Body of pancreas (tissue), 4 donors: ENCODE data around the gene SPEM2.
A peak's percentile ranks its signal among the peaks of the same experiment; 100 is the strongest.

Experiments used
- POLR2A ChIP-seq, 3 donors: fragments of 450-650 bp; IDR thresholded peaks; one replicate each; pipeline ENCODE4 v1.6.1; 2016; ENCODE audit warnings: antibody characterized with exemption in 3 of 3, mild to moderate bottlenecking in 2 of 3
- TF ChIP-seq, protein P1 (sequence below), 7 experiments: fragments of 450-650 bp in 4 of 7; fragments of 200-600 bp in 3 of 7; sonication (generic) in 3 of 7; IDR thresholded peaks; one replicate each; pipeline ENCODE4 v1.5.1; 2016 to 2019; ENCODE audit warnings: antibody characterized with exemption in 7 of 7

DNA sequence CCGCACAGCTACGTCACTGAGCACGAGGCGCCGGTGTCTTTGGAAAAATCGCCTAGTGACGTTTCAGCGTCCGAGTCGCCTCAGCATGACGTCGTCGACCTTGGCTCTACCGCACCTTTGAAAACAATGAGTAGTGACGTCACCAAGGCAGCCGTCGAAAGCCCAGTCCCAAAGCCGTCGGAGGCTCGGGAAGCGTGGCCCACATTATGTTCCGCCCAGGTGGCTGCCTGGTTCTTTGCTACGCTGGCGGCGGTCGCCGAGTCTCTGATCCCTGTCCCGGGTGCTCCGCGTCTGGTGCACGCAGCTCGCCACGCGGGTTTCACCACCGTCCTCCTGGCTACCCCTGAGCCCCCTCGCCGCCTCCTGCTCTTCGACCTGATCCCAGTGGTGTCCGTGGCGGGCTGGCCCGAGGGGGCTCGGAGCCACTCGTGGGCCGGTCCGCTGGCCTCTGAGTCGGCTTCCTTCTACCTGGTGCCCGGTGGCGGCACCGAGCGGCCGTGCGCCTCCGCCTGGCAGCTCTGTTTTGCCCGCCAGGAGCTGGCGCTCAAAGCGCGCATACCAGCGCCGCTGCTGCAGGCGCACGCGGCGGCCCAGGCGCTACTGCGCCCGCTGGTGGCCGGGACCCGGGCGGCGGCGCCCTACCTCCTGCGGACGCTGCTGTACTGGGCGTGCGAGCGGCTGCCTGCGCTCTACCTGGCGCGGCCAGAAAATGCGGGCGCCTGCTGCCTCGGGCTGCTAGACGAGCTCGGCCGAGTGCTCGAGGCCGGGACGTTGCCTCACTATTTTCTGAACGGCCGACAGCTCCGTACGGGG is 11.3 kb downstream of the SPEM2 start:
- peak; percentile 72 to 90 (median 89) for TF ChIP-seq POLR2A (IDR thresholded peaks at IDR 0.05)
- TF ChIP-seq, protein P1, sequence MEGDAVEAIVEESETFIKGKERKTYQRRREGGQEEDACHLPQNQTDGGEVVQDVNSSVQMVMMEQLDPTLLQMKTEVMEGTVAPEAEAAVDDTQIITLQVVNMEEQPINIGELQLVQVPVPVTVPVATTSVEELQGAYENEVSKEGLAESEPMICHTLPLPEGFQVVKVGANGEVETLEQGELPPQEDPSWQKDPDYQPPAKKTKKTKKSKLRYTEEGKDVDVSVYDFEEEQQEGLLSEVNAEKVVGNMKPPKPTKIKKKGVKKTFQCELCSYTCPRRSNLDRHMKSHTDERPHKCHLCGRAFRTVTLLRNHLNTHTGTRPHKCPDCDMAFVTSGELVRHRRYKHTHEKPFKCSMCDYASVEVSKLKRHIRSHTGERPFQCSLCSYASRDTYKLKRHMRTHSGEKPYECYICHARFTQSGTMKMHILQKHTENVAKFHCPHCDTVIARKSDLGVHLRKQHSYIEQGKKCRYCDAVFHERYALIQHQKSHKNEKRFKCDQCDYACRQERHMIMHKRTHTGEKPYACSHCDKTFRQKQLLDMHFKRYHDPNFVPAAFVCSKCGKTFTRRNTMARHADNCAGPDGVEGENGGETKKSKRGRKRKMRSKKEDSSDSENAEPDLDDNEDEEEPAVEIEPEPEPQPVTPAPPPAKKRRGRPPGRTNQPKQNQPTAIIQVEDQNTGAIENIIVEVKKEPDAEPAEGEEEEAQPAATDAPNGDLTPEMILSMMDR (IDR thresholded peaks at IDR 0.05) = peak; percentile 82 to 99 (median 91)
